Measurements from ENCODE around the gene SMYD1.

The SMYD1 gene

DNA sequence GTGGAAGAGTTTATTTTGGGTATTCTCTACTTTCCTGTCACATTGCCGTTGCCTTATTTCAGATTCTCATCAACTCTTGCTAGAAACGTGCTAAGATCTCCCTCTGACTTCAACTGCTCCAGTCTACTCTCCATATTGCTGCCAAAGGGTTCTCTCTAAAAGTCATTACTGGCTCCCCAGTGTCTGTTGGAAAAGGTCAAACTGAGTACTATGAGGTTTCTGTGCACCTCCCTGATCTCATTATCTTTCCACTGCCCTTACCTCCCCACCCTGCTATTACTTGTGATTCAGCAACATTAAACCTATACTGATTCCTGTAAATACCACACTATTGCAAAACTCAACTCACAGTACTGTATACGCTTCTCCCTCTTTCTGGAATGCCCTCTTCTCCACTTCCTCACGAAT is 10.2 kb upstream of the SMYD1 start:
- DNase-seq, result no peak

GRCh38 chr2:88058191-88058590 is 9.4 kb upstream of the SMYD1 start:
- DNase-seq, result no peak

- DNase-seq, result no peak
These were observed 7.4 kb upstream of the SMYD1 start for GRCh38 chr2:88059979-88060906.

- no peak for DNase-seq
These were observed 6.7 kb upstream of the SMYD1 start for GRCh38 chr2:88060907-88061275.

GRCh38 chr2:88061295-88061694 is 6.3 kb upstream of the SMYD1 start:
- no peak for DNase-seq

DNA sequence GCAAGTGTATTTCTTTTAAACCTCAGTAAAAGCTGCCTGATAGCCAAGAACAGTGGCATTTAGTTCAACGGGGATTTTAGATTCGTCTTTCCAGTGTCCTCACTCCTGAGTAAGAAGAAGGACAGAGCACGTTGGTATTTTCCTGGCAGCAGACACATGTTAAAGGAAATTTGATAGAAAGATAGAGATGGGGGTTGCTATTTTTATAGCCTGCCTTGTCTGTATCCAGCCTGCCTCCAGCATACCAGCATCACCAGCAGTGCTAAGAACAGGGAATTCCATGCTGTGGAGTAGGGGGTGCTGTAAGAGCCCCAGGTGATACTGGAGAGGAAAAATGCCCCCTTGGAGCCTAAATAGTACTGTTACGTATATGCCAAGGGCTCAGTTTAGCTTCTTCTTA is 1.1 kb upstream of the SMYD1 start:
- no peak for DNase-seq

DNA sequence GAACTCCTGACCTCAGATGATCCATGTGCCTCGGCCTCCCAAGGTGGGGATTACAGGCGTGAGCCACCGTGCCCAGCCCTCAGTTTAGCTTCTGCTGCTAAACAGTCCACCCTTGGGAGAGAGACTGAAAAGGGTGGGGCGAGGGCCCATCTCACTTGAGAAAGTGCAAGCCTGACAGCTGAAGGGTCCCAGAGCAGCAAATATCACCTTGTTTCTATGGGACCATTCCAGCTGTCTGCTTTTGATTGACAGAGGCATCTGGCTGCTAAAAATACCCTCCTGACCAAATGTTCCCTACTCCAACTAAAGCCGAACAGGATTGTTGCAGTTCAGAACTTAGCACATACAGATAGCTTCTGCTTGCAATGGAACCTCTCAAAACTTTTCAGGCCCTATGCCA is 436 bp upstream of the SMYD1 start:
- DNase-seq, result no peak

- no peak for DNase-seq
These were observed 419 bp downstream of the SMYD1 start for GRCh38 chr2:88068044-88068443.

DNA sequence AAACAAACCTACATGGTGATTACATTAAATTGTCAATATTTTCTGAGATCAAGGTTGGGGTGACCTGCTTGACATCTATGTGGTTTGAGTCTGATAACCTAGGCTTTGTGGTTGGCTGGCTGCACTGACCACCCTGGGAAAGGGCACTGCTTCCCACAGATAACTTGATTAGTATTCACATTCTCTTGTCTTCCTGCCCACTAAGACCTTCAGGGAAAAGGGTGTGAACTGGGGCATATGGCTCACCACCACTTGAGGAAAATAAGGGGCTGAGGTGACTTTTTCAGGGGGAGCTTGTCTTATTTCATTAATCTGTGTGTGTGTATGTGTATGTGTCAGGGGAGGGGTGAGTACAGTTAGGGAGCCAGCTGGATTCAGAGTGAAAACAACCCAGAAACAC is 1.5 kb downstream of the SMYD1 start:
- DNase-seq, result no peak

DNA sequence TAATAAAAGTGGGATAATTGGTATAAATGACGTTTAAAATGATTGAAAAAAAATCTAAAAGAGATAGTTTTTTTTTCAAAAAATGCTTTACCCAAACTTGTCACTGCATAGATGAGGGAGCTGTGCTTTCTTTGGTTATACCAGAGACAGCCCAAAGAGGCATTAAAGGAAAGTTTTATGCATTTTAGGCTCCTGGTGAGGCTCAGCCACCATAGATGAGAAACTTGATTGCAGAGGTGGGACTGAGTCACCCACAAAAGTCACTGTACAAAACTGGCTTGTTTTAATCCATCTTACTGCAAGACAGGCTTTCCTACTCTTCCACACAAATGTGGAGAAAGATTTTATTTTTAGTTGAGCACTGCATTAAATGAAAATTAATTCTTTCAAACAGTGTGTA is 2.4 kb downstream of the SMYD1 start:
- no peak for DNase-seq

- no peak for DNase-seq
These were observed 3.7 kb downstream of the SMYD1 start for GRCh38 chr2:88071365-88071764.

GRCh38 chr2:88074150-88074549 is 6.5 kb downstream of the SMYD1 start:
- no peak for DNase-seq

DNA sequence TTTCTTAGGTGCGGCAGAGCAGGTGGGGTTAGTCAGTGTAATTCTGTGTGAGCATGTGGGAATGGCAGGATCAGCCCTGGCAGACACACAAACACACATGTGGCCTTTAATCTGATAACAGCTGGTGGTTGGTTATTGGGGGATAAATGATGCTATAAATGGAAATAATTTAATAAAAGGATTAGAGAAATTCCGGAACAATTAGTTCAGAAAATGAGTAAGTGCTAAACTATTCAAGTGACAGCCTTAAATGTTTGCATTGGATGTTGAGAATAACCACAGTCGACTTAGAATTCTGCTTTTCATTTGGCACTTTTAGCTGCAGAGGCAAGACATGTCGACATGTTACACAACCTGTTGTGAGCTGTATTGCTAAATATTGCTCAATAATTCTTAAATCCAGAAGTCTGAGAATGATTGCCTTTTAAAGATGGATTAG is 7.2 kb downstream of the SMYD1 start:
- DNase-seq, result no peak

DNA sequence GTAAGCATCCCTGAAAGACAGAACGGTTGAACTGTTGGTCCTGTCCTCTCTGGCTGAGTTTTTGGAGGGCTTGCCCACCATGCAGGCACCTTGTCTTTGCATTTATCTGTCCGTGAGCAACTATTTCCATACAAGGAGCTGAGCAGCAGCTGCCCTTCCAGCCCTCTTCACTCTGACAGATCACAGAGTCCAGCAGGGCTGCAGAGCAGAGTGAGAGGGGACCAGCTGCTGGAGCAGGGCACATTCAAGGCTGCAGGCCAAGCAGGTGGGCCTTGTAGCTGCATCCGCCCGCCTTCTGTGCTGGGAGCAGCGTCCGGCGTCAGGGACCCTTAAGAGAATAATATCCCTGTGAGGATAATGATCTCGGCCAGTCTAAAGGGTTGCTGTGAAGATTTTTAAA is 9.5 kb downstream of the SMYD1 start:
- no peak for DNase-seq

- DNase-seq, result no peak
These were observed 11.1 kb downstream of the SMYD1 start for GRCh38 chr2:88078643-88079172.

DNA sequence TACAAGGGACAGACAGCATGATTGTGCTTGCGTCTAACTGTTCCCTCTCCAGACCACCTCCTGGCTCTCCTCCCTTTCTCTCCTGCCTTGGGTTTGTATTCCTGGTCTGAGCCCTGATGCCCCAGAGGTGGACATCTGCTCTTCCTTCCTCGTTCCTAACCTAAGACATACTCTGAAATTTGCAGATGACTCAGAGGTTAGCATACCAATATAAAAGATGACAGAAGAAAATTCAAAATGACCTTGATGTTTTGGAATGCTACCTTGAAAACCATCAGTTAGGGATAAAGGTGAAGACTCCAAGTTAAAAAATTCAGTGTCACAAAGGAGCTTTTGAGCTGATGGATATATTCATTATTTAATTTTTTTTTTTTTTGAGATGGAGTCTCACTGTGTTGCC is 12.9 kb downstream of the SMYD1 start:
- no peak for DNase-seq

DNA sequence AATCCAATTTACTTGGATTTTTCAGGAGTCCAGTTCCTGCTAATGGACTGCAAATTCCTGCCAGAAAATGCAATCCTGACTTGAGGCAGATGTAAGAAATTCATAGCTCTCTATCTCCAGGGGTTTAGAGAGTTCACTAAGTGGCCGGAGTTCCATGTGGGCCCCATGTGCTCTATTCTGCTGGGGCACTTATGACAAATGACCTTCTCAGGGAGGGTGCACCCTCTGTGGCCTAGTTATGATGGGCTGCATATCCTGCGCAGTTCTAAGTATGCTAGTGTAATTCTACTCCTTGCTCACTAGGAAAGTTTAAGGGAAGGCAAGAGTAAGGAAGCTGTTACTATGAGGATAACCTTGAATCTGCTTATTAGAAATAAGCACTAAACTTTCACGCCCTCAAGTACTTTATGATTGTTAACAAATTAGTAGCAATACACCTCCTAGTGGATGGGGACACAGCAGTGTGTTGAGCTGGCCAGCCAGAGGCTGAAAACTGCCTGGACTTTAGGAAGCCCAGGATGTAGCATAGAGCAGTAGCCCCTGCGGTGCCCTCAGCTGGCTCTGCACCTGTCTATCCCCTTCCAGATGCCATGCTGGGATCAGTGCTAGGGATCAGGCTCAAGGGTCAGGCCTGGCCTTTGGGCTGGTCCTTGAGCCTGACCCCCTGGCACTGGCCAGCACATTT is 14.4 kb downstream of the SMYD1 start:
- no peak for DNase-seq

DNA sequence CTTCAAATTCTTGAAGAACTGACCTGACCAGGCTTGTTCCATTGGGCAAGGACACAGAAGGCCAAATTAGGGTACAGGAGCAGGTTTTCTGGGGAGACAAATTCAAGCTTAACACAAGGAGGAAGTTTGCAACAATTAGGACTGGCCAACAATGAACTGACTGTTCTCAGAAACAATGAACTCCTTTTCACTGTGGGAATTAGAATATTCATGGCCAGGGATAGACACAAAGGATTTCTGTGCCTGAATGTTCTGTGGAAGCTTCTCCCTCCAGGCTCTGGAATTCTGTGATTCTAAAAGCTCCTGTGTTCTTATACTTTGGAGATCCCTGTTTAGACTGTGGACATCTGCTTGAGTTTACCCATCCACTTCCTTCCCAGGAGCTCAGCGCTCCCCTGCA is 15.2 kb downstream of the SMYD1 start:
- DNase-seq, result no peak

GRCh38 chr2:88085099-88085498 is 17.5 kb downstream of the SMYD1 start:
- no peak for DNase-seq

DNA sequence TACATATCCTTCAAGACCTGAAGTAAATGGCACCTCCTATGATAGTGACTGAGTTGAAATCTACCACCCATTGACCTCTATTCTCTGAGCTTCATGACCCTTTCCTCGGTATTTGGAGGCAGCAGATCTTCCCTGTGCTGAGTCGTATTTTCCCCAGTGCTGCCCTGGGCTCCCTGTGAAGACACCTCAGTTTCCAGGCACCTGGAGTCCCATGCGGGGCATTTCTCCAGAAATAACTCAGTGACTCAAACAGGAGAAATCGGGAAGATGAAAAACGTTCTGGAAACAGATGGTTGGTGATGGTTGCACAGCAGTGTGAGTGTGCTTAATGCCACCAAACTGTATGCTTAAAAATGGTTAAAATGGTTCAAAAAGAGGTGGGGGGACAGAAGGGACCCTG is 18.0 kb downstream of the SMYD1 start:
- DNase-seq, result no peak

DNA sequence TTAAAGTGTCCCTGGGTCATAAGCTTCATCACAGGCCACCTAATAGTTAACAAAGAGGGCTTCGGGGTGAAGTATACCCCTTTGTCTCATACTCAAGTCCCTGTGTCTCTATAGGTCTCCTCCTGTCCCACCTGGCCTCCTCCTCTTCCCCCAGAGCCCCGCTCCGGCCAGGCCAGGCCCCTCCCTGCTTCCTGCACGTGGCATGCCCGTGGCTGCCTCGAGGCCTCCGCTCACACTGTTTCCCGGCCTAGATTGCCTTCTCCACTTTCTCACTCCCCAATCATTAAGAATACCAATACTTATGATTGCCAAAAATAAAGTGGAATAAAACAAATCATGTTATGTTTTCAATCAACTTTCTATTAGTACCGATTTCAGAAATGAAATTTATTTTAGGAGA is 18.8 kb downstream of the SMYD1 start:
- no peak for DNase-seq

GRCh38 chr2:88087073-88087472 is 19.4 kb downstream of the SMYD1 start:
- no peak for DNase-seq

- no peak for DNase-seq
These were observed 20.1 kb downstream of the SMYD1 start for GRCh38 chr2:88087763-88088162.

DNA sequence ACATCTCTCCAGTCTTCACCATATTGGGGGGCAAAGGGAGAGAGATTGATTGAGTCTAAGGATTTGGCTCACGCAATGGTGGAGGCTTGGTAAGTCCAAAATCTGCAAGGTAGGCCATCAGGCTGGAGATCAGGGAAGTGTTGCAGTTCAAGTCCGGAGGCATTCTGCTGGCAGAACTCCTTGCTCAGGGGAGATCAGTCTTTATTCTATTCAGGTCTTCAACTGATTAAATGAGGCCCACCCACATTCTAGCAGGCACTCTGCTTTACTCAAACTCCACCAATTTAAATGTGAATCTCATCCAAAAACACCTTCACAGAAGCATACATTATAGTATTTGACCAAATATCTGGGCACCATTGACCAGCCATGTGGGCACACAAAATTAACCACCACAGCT is 21.4 kb downstream of the SMYD1 start:
- no peak for DNase-seq
